PC-3 (cell line): ENCODE data around the gene MYF6.

Experiments used
- EZH2 ChIP-seq: fragments of 300-600 bp; sonication (generic); IDR thresholded peaks from one replicate; pipeline ENCODE4 v1.6.1; 2017; ENCODE audit warnings: antibody characterized with exemption, mild to moderate bottlenecking, low read length; ENCODE audit not compliant: unreplicated experiment
- EZH2phosphoT487 ChIP-seq: fragments of 300-600 bp; sonication (generic); IDR thresholded peaks from 2 replicates; pipeline ENCODE4 v1.6.1; 2018; ENCODE audit warnings: mild to moderate bottlenecking, antibody characterized with exemption, low read length, borderline replicate concordance
- TF ChIP-seq, protein P1 (sequence below): fragments of 300-600 bp; sonication (generic); conservative IDR thresholded peaks from 2 replicates; pipeline ENCODE4 v1.5.1; 2017; ENCODE audit warnings: antibody characterized with exemption, low read depth, mild to moderate bottlenecking, low read length

DNA sequence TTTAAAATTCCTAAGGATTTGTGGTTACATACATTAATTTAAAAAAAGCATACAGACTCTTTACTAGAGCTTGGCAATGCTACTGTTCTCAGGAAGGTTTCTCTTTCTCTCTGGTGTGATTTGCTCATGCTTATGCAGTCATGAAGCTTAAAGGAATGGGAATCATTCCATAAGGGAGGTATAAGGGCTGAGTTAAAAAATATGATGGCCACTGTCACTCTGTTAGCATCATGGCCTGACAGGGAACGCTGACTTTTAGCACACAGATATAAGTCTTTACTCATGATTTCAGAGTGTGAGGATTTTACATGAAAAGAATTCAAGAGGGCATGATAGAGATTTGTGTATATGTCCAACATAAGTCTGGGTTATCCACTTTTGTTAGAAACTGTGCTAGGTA, 13.1 kb downstream of the MYF6 start:
- TF ChIP-seq, protein P1, sequence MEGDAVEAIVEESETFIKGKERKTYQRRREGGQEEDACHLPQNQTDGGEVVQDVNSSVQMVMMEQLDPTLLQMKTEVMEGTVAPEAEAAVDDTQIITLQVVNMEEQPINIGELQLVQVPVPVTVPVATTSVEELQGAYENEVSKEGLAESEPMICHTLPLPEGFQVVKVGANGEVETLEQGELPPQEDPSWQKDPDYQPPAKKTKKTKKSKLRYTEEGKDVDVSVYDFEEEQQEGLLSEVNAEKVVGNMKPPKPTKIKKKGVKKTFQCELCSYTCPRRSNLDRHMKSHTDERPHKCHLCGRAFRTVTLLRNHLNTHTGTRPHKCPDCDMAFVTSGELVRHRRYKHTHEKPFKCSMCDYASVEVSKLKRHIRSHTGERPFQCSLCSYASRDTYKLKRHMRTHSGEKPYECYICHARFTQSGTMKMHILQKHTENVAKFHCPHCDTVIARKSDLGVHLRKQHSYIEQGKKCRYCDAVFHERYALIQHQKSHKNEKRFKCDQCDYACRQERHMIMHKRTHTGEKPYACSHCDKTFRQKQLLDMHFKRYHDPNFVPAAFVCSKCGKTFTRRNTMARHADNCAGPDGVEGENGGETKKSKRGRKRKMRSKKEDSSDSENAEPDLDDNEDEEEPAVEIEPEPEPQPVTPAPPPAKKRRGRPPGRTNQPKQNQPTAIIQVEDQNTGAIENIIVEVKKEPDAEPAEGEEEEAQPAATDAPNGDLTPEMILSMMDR: no peak
- TF ChIP-seq EZH2: no peak
- TF ChIP-seq EZH2phosphoT487: no peak
